Lower leg skin (tissue), 4 donors: ENCODE measurements around the gene MYL7. TPM values are rescaled to one million over a fixed set of nuclear protein-coding genes. Genes with fewer than 3 reads are reported as not detected.

Experiments
- DNase-seq, 2 donors: peaks; one replicate each; pipeline ENCODE4 v3.0.0-alpha.2; 2019; ENCODE audit warnings: low spot score in 2 of 2
- H3K4me3 ChIP-seq: fragments of 200-600 bp; sonication (generic); 2 replicates; pipeline ENCODE4 v1.5.1; 2017; ENCODE audit warnings: mild to moderate bottlenecking, low read depth; ENCODE audit not compliant: poor library complexity, severe bottlenecking
- POLR2A ChIP-seq, 2 donors: fragments of 450-650 bp; IDR thresholded peaks; one replicate each; pipeline ENCODE4 v1.6.1; 2016 to 2017; ENCODE audit warnings: antibody characterized with exemption in 2 of 2, mild to moderate bottlenecking in 1 of 2, moderate library complexity in 1 of 2
- WGBS, 2 donors: methylation state at CpG; one replicate each; pipeline ENCODE4 v1.1.5; 2018; 5-methylcytosine and 5-hydroxymethylcytosine counted together
- intact Hi-C: fragments of 100-400 bp; cut with DNase I; formaldehyde crosslinking; loops from one replicate; pipeline ENCODE4 v1.15.0; 2023; ENCODE audit warnings: low total_unique reads
- total RNA-seq, 4 donors: library from RNA; depleted of rRNA; stranded (reverse); fragments of >200 nt; gene quantifications; one replicate each; pipeline ENCODE4 v1.1.0, GENCODE V29; 2016
- TF ChIP-seq, protein P1 (sequence below), 3 donors: fragments of 450-650 bp; IDR thresholded peaks; one replicate each; pipeline ENCODE4 v1.5.1; 2016; ENCODE audit warnings: antibody characterized with exemption in 3 of 3, mild to moderate bottlenecking in 3 of 3, moderate library complexity in 2 of 3

MYL7 gene
- total RNA-seq, 4 donors from 2014 or later: not detected

DNA sequence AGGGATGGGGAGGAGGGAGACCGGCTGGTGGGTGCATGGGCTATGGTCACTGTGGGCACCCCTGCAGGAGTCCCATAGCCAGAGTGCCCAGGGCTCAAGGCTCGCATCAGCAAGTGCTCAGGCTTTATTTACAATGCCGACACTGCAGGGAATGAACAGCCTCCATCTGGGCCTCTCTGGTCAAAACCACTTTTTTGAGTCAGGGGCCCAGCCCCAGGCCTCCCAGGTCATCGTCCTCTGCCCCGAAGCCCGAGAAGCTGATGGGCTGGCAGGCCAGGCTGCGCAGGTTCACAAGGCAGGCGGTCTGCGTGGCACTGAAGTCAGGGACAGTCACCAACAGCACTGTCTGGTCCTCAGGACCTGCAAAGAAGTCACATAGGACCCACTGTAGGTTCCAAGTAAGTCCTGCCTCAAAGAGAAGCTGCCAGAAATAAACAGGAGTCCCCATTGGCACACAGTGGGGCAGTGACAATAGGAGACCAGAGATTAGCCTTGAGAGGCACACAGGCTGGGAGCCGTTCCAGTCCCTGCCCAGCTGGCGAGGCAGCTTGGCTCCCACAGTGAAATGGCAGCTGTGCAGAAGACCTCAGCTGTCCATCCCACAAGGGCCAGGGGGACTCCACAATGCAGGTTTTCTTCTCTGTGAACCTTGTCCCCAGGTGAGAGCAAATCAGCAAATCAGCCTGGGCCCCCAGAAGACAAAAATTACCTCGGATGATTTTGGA lies 26.4 kb downstream of the MYL7 start:
- WGBS, 2 donors: 80 to 88% methylated on average over 12 of the region's 12 CpGs

GRCh38 chr7:44113764-44114354 lies 27.3 kb downstream of the MYL7 start:
- H3K4me3 ChIP-seq: no peak overlapping the region
- intact Hi-C loops: no loop called here
- TF ChIP-seq POLR2A (IDR thresholded peaks at IDR 0.05): no peak
- TF ChIP-seq, protein P1, sequence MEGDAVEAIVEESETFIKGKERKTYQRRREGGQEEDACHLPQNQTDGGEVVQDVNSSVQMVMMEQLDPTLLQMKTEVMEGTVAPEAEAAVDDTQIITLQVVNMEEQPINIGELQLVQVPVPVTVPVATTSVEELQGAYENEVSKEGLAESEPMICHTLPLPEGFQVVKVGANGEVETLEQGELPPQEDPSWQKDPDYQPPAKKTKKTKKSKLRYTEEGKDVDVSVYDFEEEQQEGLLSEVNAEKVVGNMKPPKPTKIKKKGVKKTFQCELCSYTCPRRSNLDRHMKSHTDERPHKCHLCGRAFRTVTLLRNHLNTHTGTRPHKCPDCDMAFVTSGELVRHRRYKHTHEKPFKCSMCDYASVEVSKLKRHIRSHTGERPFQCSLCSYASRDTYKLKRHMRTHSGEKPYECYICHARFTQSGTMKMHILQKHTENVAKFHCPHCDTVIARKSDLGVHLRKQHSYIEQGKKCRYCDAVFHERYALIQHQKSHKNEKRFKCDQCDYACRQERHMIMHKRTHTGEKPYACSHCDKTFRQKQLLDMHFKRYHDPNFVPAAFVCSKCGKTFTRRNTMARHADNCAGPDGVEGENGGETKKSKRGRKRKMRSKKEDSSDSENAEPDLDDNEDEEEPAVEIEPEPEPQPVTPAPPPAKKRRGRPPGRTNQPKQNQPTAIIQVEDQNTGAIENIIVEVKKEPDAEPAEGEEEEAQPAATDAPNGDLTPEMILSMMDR (IDR thresholded peaks at IDR 0.05): no peak
- DNase-seq: no peak
- WGBS, 2 donors: 89 to 92% methylated on average over 18 to 24 of the region's 24 CpGs

More for the DNA sequence above, 26.4 kb downstream of the MYL7 start:
- DNase-seq: no peak
- H3K4me3 ChIP-seq: no peak overlapping the region
- no peak for TF ChIP-seq POLR2A (IDR thresholded peaks at IDR 0.05)
- TF ChIP-seq, protein P1 (IDR thresholded peaks at IDR 0.05): no peak
- intact Hi-C loops: no loop called here

GRCh38 chr7:44112997-44113763 lies 28.0 kb downstream of the MYL7 start:
- intact Hi-C loops: no loop called here
- DNase-seq: no peak
- TF ChIP-seq, protein P1 (IDR thresholded peaks at IDR 0.05): no peak
- TF ChIP-seq POLR2A (IDR thresholded peaks at IDR 0.05): no peak
- H3K4me3 ChIP-seq: no peak overlapping the region
- WGBS, 2 donors: 77 to 84% methylated on average over 33 to 34 of the region's 34 CpGs

- intact Hi-C loops: no loop called here
- DNase-seq: no peak
- 71 to 85% methylated on average over 24 to 33 of the region's 41 CpGs for WGBS, 2 donors
- TF ChIP-seq, protein P1 (IDR thresholded peaks at IDR 0.05): no peak
- no peak for TF ChIP-seq POLR2A (IDR thresholded peaks at IDR 0.05)
- no peak overlapping the region for H3K4me3 ChIP-seq
These were observed 28.7 kb downstream of the MYL7 start for GRCh38 chr7:44112231-44112996.

- 76 to 91% methylated on average over 6 to 16 of the region's 16 CpGs for WGBS, 2 donors
- TF ChIP-seq, protein P1 (IDR thresholded peaks at IDR 0.05): no peak
- no peak for TF ChIP-seq POLR2A (IDR thresholded peaks at IDR 0.05)
- no peak for DNase-seq
- H3K4me3 ChIP-seq: no peak overlapping the region
- intact Hi-C loops: no loop called here
These were observed 29.4 kb downstream of the MYL7 start for GRCh38 chr7:44111761-44112160.
